ENCODE results near the gene CUL9.

CUL9 gene

DNA sequence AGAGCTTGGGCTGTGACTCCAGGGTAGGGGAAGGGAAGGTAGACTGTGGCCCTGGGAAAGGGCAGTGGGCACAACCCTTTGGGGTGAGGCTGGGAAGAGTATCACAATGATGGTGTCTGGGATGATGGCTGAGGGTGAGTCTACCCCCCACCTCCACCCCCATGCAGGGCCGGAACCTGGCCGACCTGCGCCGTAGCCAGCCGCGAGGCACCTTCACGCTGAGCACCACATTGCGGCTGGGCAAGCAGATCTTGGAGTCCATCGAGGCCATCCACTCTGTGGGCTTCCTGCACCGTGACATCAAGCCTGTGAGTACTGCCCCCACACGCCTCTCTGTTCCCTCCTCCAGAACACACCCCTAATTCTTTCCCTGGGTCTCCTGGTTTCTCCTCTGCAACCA lies 71.4 kb downstream of the CUL9 start:
- Histone ChIP-seq H3K9ac (ENCODE audit: low read length) (no peak overlapping the region), H3K4me3 (ENCODE audit: low read length) (no peak overlapping the region), H3K4me1 (ENCODE audit: control insufficient read depth, insufficient read depth, low read length) (no peaks in the 10 kb centered on the region), H3K27me3 (replicated peaks; ENCODE audit: control insufficient read depth, insufficient read depth, low read length) (peaks cover 53% of the 10 kb centered on the region), H3K9me3 (ENCODE audit: control insufficient read depth, low read length) (no peaks in the 10 kb centered on the region), H3K36me3 (ENCODE audit: control insufficient read depth, insufficient read depth, low read length, severe bottlenecking) (no peaks in the 10 kb centered on the region)
- no peak for DNase-seq (ENCODE audit: low read depth)

GRCh38 chr6:43254138-43254817 lies 72.3 kb downstream of the CUL9 start:
- Histone ChIP-seq H3K27me3 (replicated peaks; ENCODE audit: control insufficient read depth, insufficient read depth, low read length) (peaks cover 51% of the 10 kb centered on the region), H3K4me3 (ENCODE audit: low read length) (no peak overlapping the region), H3K9ac (ENCODE audit: low read length) (no peak overlapping the region), H3K4me1 (ENCODE audit: control insufficient read depth, insufficient read depth, low read length) (no peaks in the 10 kb centered on the region), H3K36me3 (ENCODE audit: control insufficient read depth, insufficient read depth, low read length, severe bottlenecking) (no peaks in the 10 kb centered on the region), H3K9me3 (ENCODE audit: control insufficient read depth, low read length) (no peaks in the 10 kb centered on the region)
- DNase-seq (ENCODE audit: low read depth): peak; percentile 23

DNA sequence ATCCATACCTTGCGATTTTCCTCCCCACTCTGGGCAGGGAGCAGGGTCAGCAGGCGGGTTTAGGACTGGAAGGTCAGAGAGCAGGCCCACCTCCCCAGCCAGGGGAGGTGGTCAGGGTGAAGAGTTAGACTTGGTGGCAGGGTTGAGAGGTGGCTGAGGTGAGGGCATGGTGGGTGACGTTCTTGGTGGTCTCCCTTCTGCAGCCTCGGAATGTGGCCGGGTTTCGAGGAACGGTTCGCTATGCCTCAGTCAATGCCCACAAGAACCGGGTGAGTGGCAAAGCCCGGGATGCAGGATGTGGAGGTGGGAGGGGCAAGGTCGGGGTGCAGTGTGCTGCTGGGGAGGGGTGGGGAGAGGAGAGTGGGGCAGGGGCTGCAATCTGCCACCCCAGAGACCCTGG lies 72.8 kb downstream of the CUL9 start:
- no peak for DNase-seq (ENCODE audit: low read depth)
- Histone ChIP-seq H3K9ac (ENCODE audit: low read length) (no peak overlapping the region), H3K9me3 (ENCODE audit: control insufficient read depth, low read length) (no peaks in the 10 kb centered on the region), H3K4me3 (ENCODE audit: low read length) (no peak overlapping the region), H3K27me3 (replicated peaks; ENCODE audit: control insufficient read depth, insufficient read depth, low read length) (peaks cover 54% of the 10 kb centered on the region), H3K4me1 (ENCODE audit: control insufficient read depth, insufficient read depth, low read length) (no peaks in the 10 kb centered on the region), H3K36me3 (ENCODE audit: control insufficient read depth, insufficient read depth, low read length, severe bottlenecking) (no peaks in the 10 kb centered on the region)

GRCh38 chr6:43255408-43256054 lies 73.5 kb downstream of the CUL9 start:
- Histone ChIP-seq H3K9me3 (ENCODE audit: control insufficient read depth, low read length) (no peaks in the 10 kb centered on the region), H3K4me3 (ENCODE audit: low read length) (no peak overlapping the region), H3K27me3 (replicated peaks; ENCODE audit: control insufficient read depth, insufficient read depth, low read length) (peaks cover 59% of the 10 kb centered on the region), H3K4me1 (ENCODE audit: control insufficient read depth, insufficient read depth, low read length) (no peaks in the 10 kb centered on the region), H3K36me3 (ENCODE audit: control insufficient read depth, insufficient read depth, low read length, severe bottlenecking) (no peaks in the 10 kb centered on the region), H3K9ac (ENCODE audit: low read length) (no peak overlapping the region)
- no peak for DNase-seq (ENCODE audit: low read depth)

DNA sequence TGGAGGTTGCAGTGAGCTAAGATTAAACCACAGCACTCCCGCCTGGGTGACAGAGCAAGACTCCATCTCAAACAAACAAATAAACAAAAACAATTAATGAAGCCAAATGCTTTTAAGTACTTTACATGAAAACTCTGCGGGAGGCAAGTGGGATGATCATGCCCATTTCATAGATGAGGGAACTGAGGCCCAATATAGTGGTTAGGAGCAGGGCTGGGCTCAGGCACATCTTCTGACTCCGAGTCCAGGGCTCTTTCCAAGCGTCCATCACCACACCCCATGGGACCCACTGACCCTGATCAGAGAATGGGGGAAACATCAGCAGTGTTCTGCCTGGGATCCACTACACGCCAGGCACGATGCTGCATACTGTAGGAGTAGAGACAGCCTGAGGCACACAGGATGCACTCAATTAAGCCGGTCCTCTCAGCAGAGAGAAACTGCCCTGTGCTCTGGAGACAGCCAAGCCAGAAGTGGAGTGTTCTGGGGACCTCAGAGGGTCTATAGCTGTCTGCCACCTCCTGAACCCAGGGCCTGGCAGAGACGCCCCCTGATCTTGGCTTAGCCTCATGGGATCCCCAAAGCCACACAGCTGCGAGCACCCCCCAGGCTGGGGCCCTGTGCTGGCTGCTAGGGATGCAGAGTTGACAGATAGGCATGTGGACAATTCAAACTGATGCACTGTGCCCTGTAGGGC lies 74.8 kb downstream of the CUL9 start:
- no peaks in the 10 kb centered on the region for H3K36me3 ChIP-seq (ENCODE audit: control insufficient read depth, insufficient read depth, low read length, severe bottlenecking)
- peaks cover 49% of the 10 kb centered on the region for H3K27me3 ChIP-seq (replicated peaks; ENCODE audit: control insufficient read depth, insufficient read depth, low read length)
- H3K4me1 ChIP-seq (ENCODE audit: control insufficient read depth, insufficient read depth, low read length): no peaks in the 10 kb centered on the region
- no peaks in the 10 kb centered on the region for H3K9me3 ChIP-seq (ENCODE audit: control insufficient read depth, low read length)
- H3K9ac ChIP-seq (ENCODE audit: low read length): no peak overlapping the region
- H3K4me3 ChIP-seq (ENCODE audit: low read length): no peak overlapping the region
- DNase-seq (ENCODE audit: low read depth): no peak

DNA sequence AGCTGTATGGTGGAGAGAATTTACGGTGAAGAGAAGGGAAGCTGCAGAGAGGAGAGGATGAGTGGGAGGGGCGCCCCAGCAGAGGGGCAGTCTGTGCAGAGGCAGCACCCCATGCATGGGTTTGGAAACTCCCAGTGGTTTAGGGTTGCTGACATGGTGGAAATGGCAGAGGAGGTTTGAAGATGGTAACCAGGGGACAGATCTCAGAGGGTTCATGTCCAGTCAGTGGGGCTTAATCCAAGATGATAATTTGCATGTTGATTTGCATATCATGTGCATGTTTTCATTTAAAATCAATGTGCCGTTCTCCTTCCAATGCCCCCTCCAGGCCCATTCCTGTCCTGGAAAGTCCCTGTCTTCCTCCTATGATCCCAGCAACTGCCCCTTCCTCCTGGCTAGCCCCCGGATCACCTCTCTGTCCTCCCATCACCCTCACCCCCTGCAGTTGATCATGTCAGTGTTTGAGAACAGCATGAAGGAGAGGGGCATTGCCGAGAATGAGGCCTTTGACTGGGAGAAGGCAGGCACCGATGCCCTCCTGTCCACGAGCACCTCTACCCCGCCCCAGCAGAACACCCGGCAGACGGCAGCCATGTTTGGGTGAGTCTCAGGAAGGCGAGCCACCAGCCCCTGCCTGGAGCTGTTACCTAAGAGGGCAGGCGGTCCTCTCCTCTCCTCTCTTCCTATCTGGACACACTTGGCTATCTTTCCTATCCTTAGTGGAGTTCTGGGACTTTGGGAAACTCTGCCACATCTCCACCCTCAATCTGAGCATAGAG lies 75.6 kb downstream of the CUL9 start:
- Histone ChIP-seq H3K9me3 (ENCODE audit: control insufficient read depth, low read length) (no peaks in the 10 kb centered on the region), H3K4me1 (ENCODE audit: control insufficient read depth, insufficient read depth, low read length) (no peaks in the 10 kb centered on the region), H3K9ac (ENCODE audit: low read length) (no peak overlapping the region), H3K27me3 (replicated peaks; ENCODE audit: control insufficient read depth, insufficient read depth, low read length) (peaks cover 45% of the 10 kb centered on the region), H3K36me3 (ENCODE audit: control insufficient read depth, insufficient read depth, low read length, severe bottlenecking) (no peaks in the 10 kb centered on the region), H3K4me3 (ENCODE audit: low read length) (no peak overlapping the region)
- no peak for DNase-seq (ENCODE audit: low read depth)

- Histone ChIP-seq H3K4me3 (ENCODE audit: low read length) (no peak overlapping the region), H3K9me3 (ENCODE audit: control insufficient read depth, low read length) (no peaks in the 10 kb centered on the region), H3K27me3 (replicated peaks; ENCODE audit: control insufficient read depth, insufficient read depth, low read length) (peaks cover 42% of the 10 kb centered on the region), H3K36me3 (ENCODE audit: control insufficient read depth, insufficient read depth, low read length, severe bottlenecking) (no peaks in the 10 kb centered on the region), H3K9ac (ENCODE audit: low read length) (no peak overlapping the region), H3K4me1 (ENCODE audit: control insufficient read depth, insufficient read depth, low read length) (no peaks in the 10 kb centered on the region)
- no peak for DNase-seq (ENCODE audit: low read depth)
These were observed 76.2 kb downstream of the CUL9 start for GRCh38 chr6:43258180-43258579.

DNA sequence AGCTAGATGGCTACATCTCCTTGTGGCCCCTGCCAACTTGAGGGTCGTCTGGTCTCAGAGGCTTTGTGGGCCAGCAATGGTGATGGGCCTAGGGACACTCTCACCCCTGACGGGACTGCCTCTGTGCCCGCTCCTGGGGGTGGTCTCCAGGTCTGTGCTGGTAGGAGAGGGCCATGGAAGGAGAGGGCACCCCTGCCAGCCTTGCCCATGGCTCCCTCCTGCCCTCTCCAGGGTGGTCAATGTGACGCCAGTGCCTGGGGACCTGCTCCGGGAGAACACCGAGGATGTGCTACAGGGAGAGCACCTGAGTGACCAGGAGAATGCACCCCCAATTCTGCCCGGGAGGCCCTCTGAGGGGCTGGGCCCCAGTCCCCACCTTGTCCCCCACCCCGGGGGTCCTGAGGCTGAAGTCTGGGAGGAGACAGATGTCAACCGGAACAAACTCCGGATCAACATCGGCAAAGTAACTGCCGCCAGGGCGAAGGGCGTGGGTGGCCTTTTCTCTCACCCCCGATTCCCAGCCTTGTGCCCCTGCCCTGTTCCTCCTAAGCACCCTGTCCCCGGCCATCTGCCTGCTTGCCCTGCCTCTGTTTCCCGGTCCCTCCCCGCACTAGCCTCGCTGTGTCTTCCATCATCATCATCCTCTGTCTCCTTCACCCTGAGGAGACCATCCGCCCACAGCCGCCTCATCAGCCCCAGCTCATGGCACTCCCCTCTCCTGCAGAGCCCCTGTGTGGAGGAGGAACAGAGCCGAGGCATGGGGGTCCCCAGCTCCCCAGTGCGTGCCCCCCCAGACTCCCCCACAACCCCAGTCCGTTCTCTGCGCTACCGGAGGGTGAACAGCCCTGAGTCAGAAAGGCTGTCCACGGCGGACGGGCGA lies 77.1 kb downstream of the CUL9 start:
- Histone ChIP-seq H3K9me3 (ENCODE audit: control insufficient read depth, low read length) (no peaks in the 10 kb centered on the region), H3K9ac (ENCODE audit: low read length) (no peak overlapping the region), H3K27me3 (replicated peaks; ENCODE audit: control insufficient read depth, insufficient read depth, low read length) (peaks cover 39% of the 10 kb centered on the region), H3K4me1 (ENCODE audit: control insufficient read depth, insufficient read depth, low read length) (no peaks in the 10 kb centered on the region), H3K36me3 (ENCODE audit: control insufficient read depth, insufficient read depth, low read length, severe bottlenecking) (no peaks in the 10 kb centered on the region), H3K4me3 (ENCODE audit: low read length) (no peak overlapping the region)
- DNase-seq (ENCODE audit: low read depth): no peak

DNA sequence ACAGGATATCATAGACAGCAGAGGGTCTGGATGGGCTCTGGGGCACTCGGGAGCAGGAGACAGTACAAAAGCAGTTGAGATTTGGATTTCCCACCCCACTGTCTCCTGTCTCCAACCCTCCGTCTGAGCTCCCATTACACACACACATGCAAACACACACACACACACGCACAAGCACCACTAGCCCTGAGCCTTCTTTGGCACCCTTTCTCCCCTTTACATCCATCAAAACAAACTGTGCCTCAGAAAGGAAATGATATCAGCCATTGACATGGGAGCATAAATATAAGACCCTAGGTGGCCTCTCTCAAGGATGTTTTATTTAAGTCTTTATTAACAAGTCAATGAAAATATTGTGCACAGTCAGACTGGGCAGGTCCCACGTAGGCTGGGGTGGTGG lies 78.8 kb downstream of the CUL9 start:
- Histone ChIP-seq H3K9ac (ENCODE audit: low read length) (no peak overlapping the region), H3K4me1 (ENCODE audit: control insufficient read depth, insufficient read depth, low read length) (no peaks in the 10 kb centered on the region), H3K9me3 (ENCODE audit: control insufficient read depth, low read length) (no peaks in the 10 kb centered on the region), H3K4me3 (ENCODE audit: low read length) (no peak overlapping the region), H3K36me3 (ENCODE audit: control insufficient read depth, insufficient read depth, low read length, severe bottlenecking) (no peaks in the 10 kb centered on the region), H3K27me3 (replicated peaks; ENCODE audit: control insufficient read depth, insufficient read depth, low read length) (peaks cover 40% of the 10 kb centered on the region)
- DNase-seq (ENCODE audit: low read depth): no peak

DNA sequence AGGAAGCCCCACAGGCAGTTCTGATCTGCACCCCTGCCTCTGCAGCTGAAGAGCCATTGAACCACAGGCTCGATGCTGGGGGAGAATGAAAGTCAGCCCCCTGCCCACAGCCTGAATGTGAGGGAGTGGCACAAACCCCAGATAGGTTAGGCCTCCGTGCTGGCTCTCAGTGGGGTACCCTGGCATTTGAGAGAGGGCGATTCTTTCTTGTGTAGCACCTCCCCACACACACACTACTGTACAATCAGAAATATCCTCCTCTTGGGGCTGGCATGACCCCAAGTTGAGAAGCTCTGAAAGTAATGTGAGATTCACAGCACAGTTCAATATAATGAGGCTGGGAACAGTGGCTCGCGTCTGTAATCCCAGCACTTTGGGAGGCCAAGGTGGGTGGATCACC lies 79.2 kb downstream of the CUL9 start:
- H3K9me3 ChIP-seq (ENCODE audit: control insufficient read depth, low read length): no peaks in the 10 kb centered on the region
- H3K4me1 ChIP-seq (ENCODE audit: control insufficient read depth, insufficient read depth, low read length): no peaks in the 10 kb centered on the region
- H3K9ac ChIP-seq (ENCODE audit: low read length): no peak overlapping the region
- H3K4me3 ChIP-seq (ENCODE audit: low read length): no peak overlapping the region
- peaks cover 42% of the 10 kb centered on the region for H3K27me3 ChIP-seq (replicated peaks; ENCODE audit: control insufficient read depth, insufficient read depth, low read length)
- DNase-seq (ENCODE audit: low read depth): no peak
- no peaks in the 10 kb centered on the region for H3K36me3 ChIP-seq (ENCODE audit: control insufficient read depth, insufficient read depth, low read length, severe bottlenecking)
